Measurements from ENCODE around the gene GAS2L2. TPM values are rescaled to one million over a fixed set of nuclear protein-coding genes. Genes with fewer than 3 reads are reported as not detected.

Gene GAS2L2
- total and polyA plus RNA-seq, 2 experiments from 2014 or later = not detected

GRCh38 chr17:35738519-35739133 is 14.4 kb downstream of the GAS2L2 start:
- TF ChIP-seq EZH2phosphoT487 (IDR thresholded peaks at IDR 0.05; ENCODE audit: low read depth, severe bottlenecking, unreplicated experiment) (no peak), CTCF (IDR thresholded peaks at IDR 0.05; ENCODE audit: poor library complexity) (no peak), EZH2 (IDR thresholded peaks at IDR 0.05; ENCODE audit: borderline replicate concordance) (no peak)
- H3K9me3 ChIP-seq (ENCODE audit: low read depth) = no peaks in the 10 kb centered on the region
- WGBS (ENCODE audit: low lambda C conversion rate, missing lambda C conversion rate) = 83% methylated on average over 5 of the region's 5 CpGs
- no peaks in the 10 kb centered on the region for H4K20me1 ChIP-seq (ENCODE audit: insufficient read depth, poor library complexity, severe bottlenecking)
- H3K4me3 ChIP-seq = no peak overlapping the region
- no peak overlapping the region for H3K27ac ChIP-seq
- H3K4me1 ChIP-seq (ENCODE audit: insufficient read depth) = no peaks in the 10 kb centered on the region
- peaks cover 32% of the 10 kb centered on the region for H3K27me3 ChIP-seq
- H3K4me2 ChIP-seq = no peak overlapping the region
- H3K79me2 ChIP-seq = no peaks in the 10 kb centered on the region
- no peak for DNase-seq (ENCODE audit: low spot score)
- H2AFZ ChIP-seq = no peak overlapping the region
- no peaks in the 10 kb centered on the region for H3K36me3 ChIP-seq (replicated peaks; ENCODE audit: insufficient read depth, low read depth)
- H3K9me2 ChIP-seq (replicated peaks; ENCODE audit: insufficient read depth) = no peaks in the 10 kb centered on the region

- Histone ChIP-seq H4K20me1 (ENCODE audit: insufficient read depth, poor library complexity, severe bottlenecking) (no peaks in the 10 kb centered on the region), H3K4me1 (ENCODE audit: insufficient read depth) (peaks cover 1% of the 10 kb centered on the region), H3K4me3 (no peak overlapping the region), H3K4me2 (no peak overlapping the region), H2AFZ (no peak overlapping the region), H3K27ac (no peak overlapping the region), H3K79me2 (no peaks in the 10 kb centered on the region), H3K27me3 (peaks cover 15% of the 10 kb centered on the region), H3K36me3 (replicated peaks; ENCODE audit: insufficient read depth, low read depth) (no peaks in the 10 kb centered on the region), H3K9me3 (ENCODE audit: low read depth) (no peaks in the 10 kb centered on the region), H3K9me2 (replicated peaks; ENCODE audit: insufficient read depth) (no peaks in the 10 kb centered on the region)
- DNase-seq (ENCODE audit: low spot score) = no peak
- WGBS (ENCODE audit: low lambda C conversion rate, missing lambda C conversion rate) = 95% methylated on average over 5 of the region's 5 CpGs
- no peak for TF ChIP-seq EZH2phosphoT487 (IDR thresholded peaks at IDR 0.05; ENCODE audit: low read depth, severe bottlenecking, unreplicated experiment)
- no peak for TF ChIP-seq CTCF (IDR thresholded peaks at IDR 0.05; ENCODE audit: poor library complexity)
- no peak for TF ChIP-seq EZH2 (IDR thresholded peaks at IDR 0.05; ENCODE audit: borderline replicate concordance)
Measured at GRCh38 chr17:35736236-35736635, 16.8 kb downstream of the GAS2L2 start.

GRCh38 chr17:35735036-35735805 is 17.8 kb downstream of the GAS2L2 start:
- no peak overlapping the region for H3K4me2 ChIP-seq
- H4K20me1 ChIP-seq (ENCODE audit: insufficient read depth, poor library complexity, severe bottlenecking) = no peaks in the 10 kb centered on the region
- no peak overlapping the region for H3K27ac ChIP-seq
- peaks cover 5% of the 10 kb centered on the region for H3K27me3 ChIP-seq
- no peak for TF ChIP-seq CTCF (IDR thresholded peaks at IDR 0.05; ENCODE audit: poor library complexity)
- no peaks in the 10 kb centered on the region for H3K36me3 ChIP-seq (replicated peaks; ENCODE audit: insufficient read depth, low read depth)
- H3K9me3 ChIP-seq (ENCODE audit: low read depth) = no peaks in the 10 kb centered on the region
- peaks cover 5% of the 10 kb centered on the region for H3K4me1 ChIP-seq (ENCODE audit: insufficient read depth)
- no peaks in the 10 kb centered on the region for H3K79me2 ChIP-seq
- H3K4me3 ChIP-seq = no peak overlapping the region
- no peak for DNase-seq (ENCODE audit: low spot score)
- no peak overlapping the region for H2AFZ ChIP-seq
- WGBS (ENCODE audit: low lambda C conversion rate, missing lambda C conversion rate) = 96% methylated on average over 29 of the region's 29 CpGs
- no peaks in the 10 kb centered on the region for H3K9me2 ChIP-seq (replicated peaks; ENCODE audit: insufficient read depth)

Measured in hepatocyte (in vitro differentiated cells).